Mucosa of rectum (tissue), 2 donors: ENCODE measurements around the gene NTHL1.
"Not testable (repeated sequence)": the region's sequence is repeated elsewhere in the genome, so short reads cannot be mapped to it uniquely, and the experiment has no call there.

Experiments used
- H3K27ac ChIP-seq, 2 donors: one replicate each; pipeline ENCODE4 v1.7.0; 2013; ENCODE audit warnings: inconsistent platforms in 2 of 2, low read depth in 2 of 2, low read length in 2 of 2
- H3K27me3 ChIP-seq, 2 donors: one replicate each; pipeline ENCODE4 v1.7.0; 2013; ENCODE audit warnings: low read length in 2 of 2; ENCODE audit not compliant: control insufficient read depth in 2 of 2, insufficient read depth in 2 of 2
- H3K36me3 ChIP-seq, 2 donors: one replicate each; pipeline ENCODE4 v1.7.0; 2013; ENCODE audit warnings: low read length in 2 of 2; ENCODE audit not compliant: control insufficient read depth in 2 of 2, insufficient read depth in 2 of 2
- H3K4me1 ChIP-seq, 2 donors: one replicate each; pipeline ENCODE4 v1.7.0; 2013; ENCODE audit warnings: low read length in 2 of 2, mild to moderate bottlenecking in 1 of 2; ENCODE audit not compliant: control insufficient read depth in 2 of 2, insufficient read depth in 2 of 2
- H3K4me3 ChIP-seq, 2 donors: one replicate each; pipeline ENCODE4 v1.7.0; 2013; ENCODE audit warnings: low read length in 2 of 2
- H3K9ac ChIP-seq, 2 donors: one replicate each; pipeline ENCODE4 v1.7.0; 2013; ENCODE audit warnings: low read length in 2 of 2, low read depth in 1 of 2, mild to moderate bottlenecking in 1 of 2
- H3K9me3 ChIP-seq, 2 donors: one replicate each; pipeline ENCODE4 v1.7.0; 2013; ENCODE audit warnings: low read length in 2 of 2; ENCODE audit not compliant: control insufficient read depth in 2 of 2
- donor health status: healthy.
- donor health status: Normal muscosa, but diverticular disease.

Gene NTHL1

DNA sequence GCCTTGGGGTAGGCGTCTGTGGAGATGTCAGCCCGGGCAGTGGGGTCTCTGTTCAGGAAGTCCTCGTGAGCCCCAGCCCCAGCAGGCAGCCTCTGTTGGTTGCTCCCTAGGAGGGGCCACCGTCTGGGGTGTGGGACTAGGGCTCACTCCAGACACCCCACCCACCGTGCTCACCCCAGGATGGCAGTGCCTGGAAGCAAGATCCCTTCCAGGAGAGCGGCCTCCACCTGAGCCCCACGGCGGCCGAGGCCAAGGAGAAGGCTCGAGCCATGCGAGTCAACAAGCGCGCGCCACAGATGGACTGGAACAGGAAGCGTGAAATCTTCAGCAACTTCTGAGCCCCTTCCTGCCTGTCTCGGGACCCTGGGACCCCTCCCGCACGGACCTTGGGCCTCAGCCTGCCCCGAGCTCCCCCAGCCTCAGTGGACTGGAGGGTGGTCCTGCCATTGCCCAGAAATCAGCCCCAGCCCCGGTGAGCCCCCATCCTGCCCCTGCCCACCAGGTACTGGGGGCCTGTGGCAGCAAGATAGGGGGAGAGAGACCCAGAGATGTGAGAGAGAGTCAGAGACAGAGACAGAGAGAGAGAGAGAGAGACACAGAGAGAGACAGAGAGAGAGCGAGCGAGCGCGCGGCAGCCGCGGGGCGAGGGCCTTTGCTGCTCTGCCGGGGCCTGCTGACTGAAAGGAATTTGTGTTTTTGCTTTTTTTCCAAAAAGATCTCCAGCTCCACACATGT lies 9.8 kb downstream of the NTHL1 start:
- H3K4me1 ChIP-seq = peaks cover 59 to 67% of the 10 kb centered on the region in 2 donors
- H3K36me3 ChIP-seq = peaks cover 3 to 6% of the 10 kb centered on the region in 2 donors
- peak overlapping the region in 1 of 2 donors; percentile 51 for H3K9ac ChIP-seq
- H3K9me3 ChIP-seq = no peaks in the 10 kb centered on the region
- H3K4me3 ChIP-seq = no peak overlapping the region
- H3K27ac ChIP-seq = peak overlapping the region; percentile 75 to 81
- no peaks in the 10 kb centered on the region for H3K27me3 ChIP-seq

DNA sequence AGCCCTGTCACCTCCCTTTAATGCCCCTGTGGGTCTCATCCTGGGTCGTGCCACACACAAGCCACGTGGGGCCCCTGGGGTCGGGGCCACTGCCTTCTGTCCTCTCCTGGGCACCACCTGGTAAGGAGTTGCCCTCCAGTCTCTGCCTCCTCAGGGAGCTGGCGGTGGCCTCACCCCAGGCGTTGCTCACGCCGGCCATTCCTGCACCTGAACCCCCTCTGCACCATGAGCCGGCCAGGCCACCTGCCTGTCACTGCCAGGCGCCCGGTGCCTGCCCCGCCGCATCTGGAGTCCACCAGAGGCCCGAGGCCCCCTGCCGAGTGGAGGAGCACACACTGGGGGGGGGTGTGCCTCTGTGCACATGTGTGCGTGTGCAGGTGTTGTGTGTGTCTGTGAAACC lies 10.5 kb downstream of the NTHL1 start:
- no peak overlapping the region for H3K9ac ChIP-seq
- H3K4me1 ChIP-seq = peaks cover 59 to 62% of the 10 kb centered on the region in 2 donors
- no peaks in the 10 kb centered on the region for H3K27me3 ChIP-seq
- no peaks in the 10 kb centered on the region for H3K9me3 ChIP-seq
- H3K27ac ChIP-seq = peak overlapping the region; percentile 75 to 81
- H3K36me3 ChIP-seq = peaks cover 3 to 6% of the 10 kb centered on the region in 2 donors
- no peak overlapping the region for H3K4me3 ChIP-seq

DNA sequence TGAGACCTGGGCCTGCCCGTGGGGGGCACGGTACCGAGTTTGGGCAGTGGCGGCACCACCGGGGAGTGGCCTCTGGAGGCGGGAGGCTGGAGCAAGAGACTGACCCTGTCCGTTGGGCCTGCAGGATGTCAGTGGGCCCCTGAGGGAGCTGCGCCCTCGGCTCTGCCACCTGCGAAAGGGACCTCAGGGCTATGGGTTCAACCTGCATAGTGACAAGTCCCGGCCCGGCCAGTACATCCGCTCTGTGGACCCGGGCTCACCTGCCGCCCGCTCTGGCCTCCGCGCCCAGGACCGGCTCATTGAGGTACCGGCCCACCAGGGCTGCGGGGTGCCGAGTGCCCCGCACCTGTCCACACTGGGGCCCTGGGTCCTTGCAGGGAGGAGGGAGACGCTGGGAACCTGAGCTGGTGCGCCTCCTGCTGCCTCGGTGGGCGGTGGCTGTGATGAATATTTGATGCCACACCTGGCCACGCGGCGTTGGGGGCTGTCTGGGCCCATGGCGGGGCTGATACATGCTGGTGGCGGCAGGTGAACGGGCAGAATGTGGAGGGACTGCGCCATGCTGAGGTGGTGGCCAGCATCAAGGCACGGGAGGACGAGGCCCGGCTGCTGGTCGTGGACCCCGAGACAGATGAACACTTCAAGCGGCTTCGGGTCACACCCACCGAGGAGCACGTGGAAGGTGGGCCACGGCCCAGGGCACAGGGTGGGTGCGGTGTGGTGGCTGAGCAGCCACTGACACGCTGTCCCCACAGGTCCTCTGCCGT lies 11.3 kb downstream of the NTHL1 start:
- H3K4me3 ChIP-seq = no peak overlapping the region
- H3K27ac ChIP-seq = peak overlapping the region; percentile 79 to 81
- peak overlapping the region in 1 of 2 donors; percentile 54 for H3K9ac ChIP-seq
- H3K9me3 ChIP-seq = no peaks in the 10 kb centered on the region
- H3K36me3 ChIP-seq = peaks cover 3 to 6% of the 10 kb centered on the region in 2 donors
- no peaks in the 10 kb centered on the region for H3K27me3 ChIP-seq
- peaks cover 52 to 55% of the 10 kb centered on the region in 2 donors for H3K4me1 ChIP-seq

DNA sequence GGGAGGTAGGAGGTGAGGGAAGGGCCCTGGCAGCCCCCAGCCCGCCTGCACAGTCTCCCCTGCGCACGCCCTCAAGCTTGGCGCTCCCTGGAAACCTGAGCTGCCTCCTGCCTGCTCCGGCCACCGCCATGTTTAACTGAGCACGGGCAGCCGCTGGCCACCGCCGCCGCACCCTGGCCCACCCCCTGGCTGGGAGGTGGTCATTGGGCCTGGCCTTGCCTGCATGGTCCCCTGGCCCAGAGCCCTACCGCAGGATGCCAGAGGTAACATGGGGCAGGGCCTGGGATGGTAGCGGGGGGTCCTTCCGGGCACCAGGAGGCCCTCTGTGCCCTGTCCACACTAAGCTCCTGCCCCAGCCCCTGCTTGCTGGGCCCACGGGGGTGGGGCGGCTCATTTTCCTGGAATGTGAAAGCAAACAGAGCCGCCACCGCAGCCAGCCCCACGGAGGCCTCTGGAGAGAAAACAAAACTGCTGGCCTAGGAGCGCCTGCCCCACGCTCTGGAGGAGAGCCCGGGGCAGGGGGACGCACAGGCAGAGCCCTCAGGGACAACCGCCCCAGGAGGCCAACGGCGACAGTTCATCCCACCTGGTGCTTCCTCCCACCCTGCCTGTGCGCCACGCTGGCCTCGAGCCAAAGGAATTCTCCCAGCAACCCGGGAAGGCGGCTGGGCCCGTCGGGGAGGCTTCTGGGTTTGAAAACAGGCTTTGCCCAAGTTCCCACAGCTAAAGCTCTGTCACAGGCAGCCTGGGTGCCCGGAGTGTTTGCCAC lies 12.0 kb downstream of the NTHL1 start:
- Histone ChIP-seq H3K9me3 (no peaks in the 10 kb centered on the region), H3K36me3 (peaks cover 3 to 6% of the 10 kb centered on the region in 2 donors), H3K4me3 (no peak overlapping the region), H3K9ac (peak overlapping the region in 1 of 2 donors; percentile 54), H3K27me3 (no peaks in the 10 kb centered on the region), H3K4me1 (peaks cover 45 to 47% of the 10 kb centered on the region in 2 donors), H3K27ac (peak overlapping the region; percentile 79 to 81)

DNA sequence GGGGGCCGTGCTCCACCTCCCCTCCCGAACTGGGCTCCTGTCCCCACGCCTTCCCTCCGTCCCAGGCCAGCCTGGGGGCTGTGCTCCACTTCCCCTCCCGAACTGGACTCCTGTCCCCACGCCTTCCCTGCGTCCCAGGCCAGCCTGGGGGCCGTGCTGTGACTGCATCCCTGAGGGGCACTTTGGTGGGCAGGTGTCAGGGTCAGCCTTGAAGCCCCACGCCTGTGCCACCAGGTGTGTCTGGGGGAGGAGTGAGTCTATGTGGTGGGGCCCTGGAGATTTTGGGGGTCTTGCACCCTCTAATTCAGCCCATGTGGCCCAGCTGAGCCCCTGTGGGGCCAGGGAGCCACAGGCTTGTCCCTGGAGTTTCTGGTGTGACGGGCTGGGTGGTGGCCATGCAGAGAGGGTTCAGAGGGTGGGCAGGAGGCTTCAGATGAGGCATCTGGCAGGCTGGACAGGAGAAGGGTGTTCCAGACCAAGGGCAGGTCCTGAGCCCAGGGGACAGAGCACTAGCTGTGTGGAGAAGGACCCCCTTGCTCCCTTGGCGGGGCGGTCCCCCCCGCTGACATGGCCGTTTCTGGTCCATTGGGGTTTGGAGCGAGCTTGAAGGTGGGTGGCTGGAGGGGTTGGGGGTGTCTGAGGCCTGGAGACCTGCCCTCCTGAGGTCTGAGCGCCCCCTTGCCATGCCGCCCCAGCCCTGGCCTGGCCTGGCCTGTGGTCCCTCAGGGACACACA lies 12.8 kb downstream of the NTHL1 start:
- Histone ChIP-seq H3K27ac (peak overlapping the region; percentile 79 to 81), H3K27me3 (no peaks in the 10 kb centered on the region), H3K9ac (peak overlapping the region; percentile 32 to 54), H3K36me3 (peaks cover 3 to 8% of the 10 kb centered on the region in 2 donors), H3K4me1 (peaks cover 37 to 42% of the 10 kb centered on the region in 2 donors), H3K4me3 (no peak overlapping the region), H3K9me3 (no peaks in the 10 kb centered on the region)

DNA sequence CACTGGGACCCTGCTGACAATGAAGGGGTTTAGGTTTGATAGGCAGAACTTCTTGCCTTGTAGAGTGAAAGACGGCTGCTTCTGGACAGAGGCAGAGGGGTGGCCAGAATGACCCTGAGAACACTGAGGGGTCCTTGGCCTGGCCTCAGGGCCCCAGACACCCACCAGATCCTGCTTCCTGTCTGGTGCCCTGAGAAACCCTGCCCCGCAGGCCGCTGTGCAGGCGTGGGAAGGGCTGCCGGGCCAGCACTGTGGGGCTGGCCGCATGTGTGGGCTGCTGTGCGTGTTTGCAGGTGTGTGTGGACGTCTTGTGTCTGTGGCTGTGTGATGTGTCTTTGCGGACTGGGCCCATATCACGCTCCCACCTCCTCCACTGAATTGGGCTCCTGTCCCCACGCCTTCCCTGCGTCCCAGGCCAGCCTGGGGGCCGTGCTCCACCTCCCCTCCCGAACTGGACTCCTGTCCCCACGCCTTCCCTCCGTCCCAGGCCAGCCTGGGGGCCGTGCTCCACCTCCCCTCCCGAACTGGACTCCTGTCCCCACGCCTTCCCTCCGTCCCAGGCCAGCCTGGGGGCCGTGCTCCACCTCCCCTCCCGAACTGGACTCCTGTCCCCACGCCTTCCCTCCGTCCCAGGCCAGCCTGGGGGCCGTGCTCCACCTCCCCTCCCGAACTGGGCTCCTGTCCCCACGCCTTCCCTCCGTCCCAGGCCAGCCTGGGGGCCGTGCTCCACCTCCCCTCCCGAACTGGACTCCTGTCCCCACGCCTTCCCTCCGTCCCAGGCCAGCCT lies 13.5 kb downstream of the NTHL1 start:
- peak overlapping the region; percentile 74 to 82 for H3K27ac ChIP-seq
- H3K27me3 ChIP-seq, H3K9me3 ChIP-seq: not testable (repeated sequence)
- peak overlapping the region; percentile 15 to 35 for H3K4me3 ChIP-seq
- peak overlapping the region in 1 of 2 donors; percentile 43 for H3K9ac ChIP-seq
- peaks cover 5 to 10% of the 10 kb centered on the region in 2 donors for H3K36me3 ChIP-seq
- peaks cover 29 to 34% of the 10 kb centered on the region in 2 donors for H3K4me1 ChIP-seq

DNA sequence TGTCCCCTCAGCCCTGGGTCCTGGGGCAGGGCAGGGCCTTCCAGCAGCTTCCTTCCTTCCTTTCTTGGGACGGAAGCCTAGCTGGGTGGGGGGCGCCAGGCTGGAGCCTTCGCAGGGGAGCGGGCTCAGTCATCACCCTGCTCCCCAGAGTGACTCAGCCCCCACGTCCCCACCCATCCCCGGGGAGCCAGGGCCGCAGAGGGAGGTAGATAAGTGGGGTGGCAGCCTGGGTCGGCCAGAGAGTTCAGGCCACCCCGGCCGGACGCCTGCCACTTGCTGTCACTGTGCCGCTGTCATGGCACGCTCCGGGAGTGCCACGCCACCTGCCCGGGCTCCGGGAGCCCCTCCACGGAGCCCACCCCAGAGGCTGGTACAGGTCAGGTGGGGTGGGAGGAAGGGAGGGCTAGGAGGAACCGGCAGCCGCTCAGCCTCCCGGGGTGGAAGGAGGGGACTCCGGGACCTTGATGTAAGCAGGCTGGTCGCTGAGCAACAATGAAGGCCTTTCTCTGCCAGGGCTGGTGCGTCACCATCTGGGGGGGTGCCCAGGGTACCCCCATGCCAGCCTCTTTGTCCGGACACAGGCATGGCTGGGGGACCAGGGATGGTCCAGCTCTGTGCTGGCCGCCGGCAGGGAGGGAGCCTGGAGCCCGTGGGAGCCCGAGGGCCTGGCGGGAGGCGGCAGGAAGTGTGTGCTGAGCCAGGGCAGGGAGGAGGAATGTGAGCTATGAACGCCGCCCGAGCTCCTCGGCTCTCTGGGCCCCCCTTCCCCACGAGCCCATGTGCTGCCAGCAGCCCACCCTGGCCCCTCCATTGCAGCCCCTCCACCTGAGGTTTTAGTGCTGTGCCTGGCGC lies 14.4 kb downstream of the NTHL1 start:
- H3K4me3 ChIP-seq = peak overlapping the region; percentile 15 to 35
- H3K27ac ChIP-seq = peak overlapping the region; percentile 74 to 82
- no peaks in the 10 kb centered on the region for H3K9me3 ChIP-seq
- H3K36me3 ChIP-seq = peaks cover 5 to 10% of the 10 kb centered on the region in 2 donors
- peaks cover 28 to 33% of the 10 kb centered on the region in 2 donors for H3K4me1 ChIP-seq
- H3K27me3 ChIP-seq = no peaks in the 10 kb centered on the region
- H3K9ac ChIP-seq = peak overlapping the region in 1 of 2 donors; percentile 43

DNA sequence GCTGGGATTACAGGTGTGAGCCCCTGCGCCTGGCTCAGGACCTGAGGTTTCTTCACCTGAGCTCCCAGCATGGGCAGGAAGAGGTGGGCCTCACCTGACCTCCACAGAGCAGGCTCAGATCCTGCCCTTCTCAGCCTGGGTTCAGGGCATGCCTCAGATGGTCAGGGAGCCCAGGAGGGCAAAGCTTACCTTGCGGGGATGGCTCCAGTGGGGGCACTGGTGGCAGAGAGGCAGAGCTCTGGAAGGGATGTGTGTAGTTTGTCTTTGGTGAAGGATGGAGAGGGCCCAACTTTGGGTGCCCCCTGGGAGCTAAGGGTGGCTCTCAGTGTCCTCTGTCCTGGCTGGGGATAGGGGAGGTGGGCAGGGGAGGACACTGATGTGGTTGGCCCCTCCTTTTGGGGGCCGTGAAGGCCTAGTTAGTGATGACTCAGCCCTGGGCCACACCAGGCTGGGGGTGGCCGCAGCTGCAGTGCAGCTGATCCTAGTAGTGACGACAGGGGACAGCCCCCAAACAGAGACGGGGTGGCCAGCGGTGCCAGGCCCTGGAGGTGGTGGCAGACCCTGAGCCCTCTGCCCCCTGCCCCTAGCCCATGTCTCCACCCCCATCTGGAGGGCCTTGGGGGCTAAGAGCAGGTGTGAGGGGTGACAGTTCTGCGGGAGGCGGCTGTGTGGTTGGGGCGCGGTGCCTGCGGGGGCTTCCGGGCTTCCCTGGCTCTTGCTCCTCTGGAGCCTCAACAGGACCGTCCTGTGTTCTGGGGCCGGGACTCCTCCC lies 15.2 kb downstream of the NTHL1 start:
- H3K4me3 ChIP-seq = no peak overlapping the region
- peaks cover 28 to 36% of the 10 kb centered on the region in 2 donors for H3K4me1 ChIP-seq
- H3K9ac ChIP-seq = peak overlapping the region; percentile 3 to 43
- H3K27me3 ChIP-seq = no peaks in the 10 kb centered on the region
- peaks cover 5 to 10% of the 10 kb centered on the region in 2 donors for H3K36me3 ChIP-seq
- H3K27ac ChIP-seq = peak overlapping the region; percentile 74 to 82
- no peaks in the 10 kb centered on the region for H3K9me3 ChIP-seq
